GM20000 (cell line): Measurements from ENCODE around the gene EIF2D.

Source experiments
- DNase-seq: peaks from one replicate; pipeline ENCODE4 v3.0.0; 2012; ENCODE audit warnings: low spot score
- CTCF ChIP-seq: IDR thresholded peaks from 2 replicates; pipeline ENCODE4 v1.5.1; 2012; ENCODE audit warnings: mild to moderate bottlenecking, control low read depth; ENCODE audit errors: extremely low read depth, missing control alignments

The EIF2D gene

GRCh38 chr1:206578978-206579374, 33.3 kb downstream of the EIF2D start:
- TF ChIP-seq CTCF = no peak
- no peak for DNase-seq

GRCh38 chr1:206578068-206578977, 33.9 kb downstream of the EIF2D start:
- DNase-seq = no peak
- no peak for TF ChIP-seq CTCF

DNA sequence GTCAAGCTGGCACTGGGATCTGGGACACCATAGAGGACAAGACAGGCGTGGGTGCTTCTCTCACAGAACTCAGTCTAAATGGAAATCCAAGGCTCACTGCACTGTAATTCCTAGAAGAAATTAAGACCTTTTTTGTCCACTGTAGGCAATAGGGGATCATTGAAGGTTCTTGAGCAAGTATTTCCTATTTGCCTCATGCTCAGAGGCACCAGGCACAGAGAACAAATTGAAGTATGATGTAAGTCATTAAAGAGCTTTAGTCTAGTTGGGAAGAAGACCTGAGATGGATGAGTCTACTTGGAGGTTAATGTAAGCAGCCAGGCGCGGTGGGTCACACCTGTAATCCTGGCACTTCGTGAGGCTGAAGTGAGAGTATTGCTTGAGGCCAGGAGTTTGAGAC, 34.6 kb downstream of the EIF2D start:
- no peak for TF ChIP-seq CTCF
- no peak for DNase-seq

DNA sequence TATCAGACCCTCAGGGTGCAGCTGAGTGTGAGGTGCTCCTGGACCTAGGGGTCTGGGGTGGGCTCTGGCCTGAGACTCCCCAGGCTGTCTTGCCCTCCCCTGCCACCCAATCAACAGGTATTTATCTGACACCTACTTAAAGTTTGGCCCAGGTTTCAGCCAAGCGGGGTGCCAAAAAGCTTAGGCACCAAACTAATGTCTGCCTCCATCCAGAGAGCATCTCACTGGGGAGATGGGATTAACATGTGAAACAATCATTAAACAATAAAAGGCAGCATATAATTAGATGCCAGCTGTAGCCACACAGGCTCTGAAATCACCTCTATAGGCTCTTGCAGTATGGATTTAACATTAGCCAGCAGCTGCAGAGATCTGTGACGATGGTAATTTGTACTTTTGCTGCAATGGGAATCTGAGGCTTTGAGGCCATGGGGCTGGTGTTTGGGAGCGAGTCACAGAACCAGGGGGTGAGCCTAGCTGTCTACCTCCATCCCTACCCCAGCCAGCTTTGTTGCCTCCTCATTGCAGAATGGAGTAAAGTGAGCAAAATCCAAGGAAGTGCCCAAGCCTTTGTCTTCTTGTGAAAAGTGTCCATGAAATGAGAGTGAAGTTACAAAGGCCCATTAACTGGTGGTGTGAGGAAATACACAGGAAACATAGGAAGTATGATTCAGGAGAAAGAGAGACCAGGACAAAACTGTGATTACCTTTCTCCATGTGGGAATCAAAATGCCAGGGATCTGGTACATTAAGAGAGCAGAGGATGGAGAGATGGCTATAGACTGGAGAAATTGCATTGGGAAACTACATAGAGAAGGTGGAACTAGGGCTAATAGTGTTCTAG, 36.1 kb downstream of the EIF2D start:
- no peak for DNase-seq

GRCh38 chr1:206575165-206575893, 36.9 kb downstream of the EIF2D start:
- peak; percentile 40 for DNase-seq
- TF ChIP-seq CTCF = no peak

More for the DNA sequence above, 36.1 kb downstream of the EIF2D start:
- no peak for TF ChIP-seq CTCF

DNA sequence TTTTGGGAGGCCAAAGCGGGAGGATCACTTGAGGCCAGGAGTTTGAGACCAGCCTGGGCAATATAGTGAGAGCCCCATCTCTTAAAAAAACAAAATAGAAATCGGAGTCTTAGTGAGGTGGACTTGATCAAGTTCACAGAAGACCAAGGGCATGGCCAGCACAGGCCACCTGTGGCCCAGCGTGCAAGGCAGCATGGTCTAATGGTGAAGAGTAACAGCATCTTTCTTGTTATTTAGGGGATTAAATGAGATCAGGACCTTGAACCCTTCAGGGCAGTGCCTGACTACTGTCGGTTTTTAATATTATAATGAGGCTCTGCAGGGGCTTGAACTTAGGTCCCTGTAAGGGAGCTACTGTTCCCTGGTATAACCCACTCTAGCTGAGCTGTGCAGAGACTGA, 38.5 kb downstream of the EIF2D start:
- no peak for DNase-seq
- no peak for TF ChIP-seq CTCF
